AG04450 (cell line): ENCODE results near the gene CPOX. TPM values are rescaled to one million over a fixed set of nuclear protein-coding genes. Genes with fewer than 3 reads are reported as not detected.

Source experiments
- CTCF ChIA-PET: fragments of 300-600, 350-600 bp; formaldehyde crosslinking; extraction: SDS; loops from one replicate; lab custom pipeline; 2022; ENCODE audit warnings: antibody characterized with exemption, inconsistent platforms; lab: Charles Lee
- POLR2A ChIA-PET: fragments of 350-600 bp; formaldehyde crosslinking; extraction: SDS; loops from one replicate; lab custom pipeline; 2021; ENCODE audit warnings: antibody characterized with exemption, inconsistent platforms; lab: Yijun Ruan, JAX
- DNase-seq: peaks from one replicate; pipeline ENCODE4 v3.0.0-alpha.2; 2011; ENCODE audit warnings: low read depth, low spot score
- H3K27ac ChIP-seq: one replicate; pipeline ENCODE4 v1.5.1; 2012; ENCODE audit warnings: low read depth, low read length, control low read depth
- H3K27me3 ChIP-seq: one replicate; pipeline ENCODE4 v1.6.0; 2012; ENCODE audit warnings: low read length; ENCODE audit not compliant: control insufficient read depth, insufficient read depth
- H3K4me3 ChIP-seq: 2 replicates; pipeline ENCODE4 v1.5.1; 2011; ENCODE audit warnings: mild to moderate bottlenecking, low read depth, low read length, control low read depth
- H3K9me3 ChIP-seq: 2 replicates; pipeline ENCODE4 v1.5.1; 2012; ENCODE audit warnings: low read length; ENCODE audit not compliant: control insufficient read depth, insufficient read depth
- CTCF ChIP-seq: IDR thresholded peaks from 2 replicates; pipeline ENCODE4 v1.5.1; 2011; ENCODE audit warnings: low read depth, low read length, control low read depth, inconsistent platforms
- polyA plus RNA-seq: library from polyadenylated mRNA; depleted of rRNA; stranded (reverse); fragments of >200 nt; gene quantifications from 2 replicates; pipeline ENCODE4 v1.2.3, GENCODE V29; 2011

CPOX gene
- polyA plus RNA-seq, 1 experiment = 19.6 TPM

- H3K27ac ChIP-seq = no peak overlapping the region
- TF ChIP-seq CTCF = peak; percentile 62
- CTCF ChIA-PET = interaction anchor here (0.8 to 2.6 kb wide), 6 partner anchors 14 to 535 kb away, joined by 3 to 11 read pairs (median 3); no protein-coding TSS in a partner anchor
- DNase-seq = no peak
- H3K4me3 ChIP-seq = no peak overlapping the region
- H3K27me3 ChIP-seq = no peaks in the 10 kb centered on the region
- POLR2A ChIA-PET = no interaction called here
- no peaks in the 10 kb centered on the region for H3K9me3 ChIP-seq
Observed at GRCh38 chr3:98573181-98573728, 20.2 kb downstream of the CPOX start.

GRCh38 chr3:98568402-98568801 lies 25.0 kb downstream of the CPOX start:
- no peak overlapping the region for H3K4me3 ChIP-seq
- no peak overlapping the region for H3K27ac ChIP-seq
- H3K27me3 ChIP-seq = no peaks in the 10 kb centered on the region
- CTCF ChIA-PET = no interaction called here
- POLR2A ChIA-PET = no interaction called here
- H3K9me3 ChIP-seq = no peaks in the 10 kb centered on the region
- no peak for TF ChIP-seq CTCF
- no peak for DNase-seq

- no peak for DNase-seq
- Histone ChIP-seq H3K4me3 (no peak overlapping the region), H3K9me3 (no peaks in the 10 kb centered on the region), H3K27ac (no peak overlapping the region), H3K27me3 (no peaks in the 10 kb centered on the region)
- CTCF ChIA-PET = no interaction called here
- no peak for TF ChIP-seq CTCF
- POLR2A ChIA-PET = no interaction called here
Observed at GRCh38 chr3:98567666-98568270, 25.6 kb downstream of the CPOX start.

GRCh38 chr3:98565843-98566242 lies 27.6 kb downstream of the CPOX start:
- no peaks in the 10 kb centered on the region for H3K9me3 ChIP-seq
- ChIA-PET POLR2A (interaction anchor here (0.6 kb wide), 1 partner anchor 16 kb away, joined by 6 read pairs; no protein-coding TSS in a partner anchor), CTCF (no interaction called here)
- no peak for TF ChIP-seq CTCF
- H3K27ac ChIP-seq = no peak overlapping the region
- no peaks in the 10 kb centered on the region for H3K27me3 ChIP-seq
- DNase-seq = no peak
- H3K4me3 ChIP-seq = no peak overlapping the region

- no peak for TF ChIP-seq CTCF
- no peak overlapping the region for H3K27ac ChIP-seq
- no peak overlapping the region for H3K4me3 ChIP-seq
- ChIA-PET POLR2A (interaction anchor here (0.7 kb wide), 1 partner anchor 14 kb away, joined by 4 read pairs; no protein-coding TSS in a partner anchor), CTCF (interaction anchor here (0.7 to 1.2 kb wide), 2 partner anchors 526 to 792 kb away, joined by 3 to 4 read pairs; no protein-coding TSS in a partner anchor)
- no peak for DNase-seq
- no peaks in the 10 kb centered on the region for H3K27me3 ChIP-seq
- H3K9me3 ChIP-seq = no peaks in the 10 kb centered on the region
Observed at GRCh38 chr3:98565237-98565643, 28.2 kb downstream of the CPOX start.
